ENCODE data around the gene ANKH. TPM values are rescaled to one million over a fixed set of nuclear protein-coding genes. Genes with fewer than 3 reads are reported as not detected.

ANKH gene
- total RNA-seq, 1 experiment from 2014 or later: 13.9 TPM

GRCh38 chr5:14902826-14903560 lies 31.4 kb upstream of the ANKH start:
- DNase-seq (ENCODE audit: low spot score): no peak
- Histone ChIP-seq H3K4me1 (ENCODE audit: insufficient read depth, low read length, poor library complexity, severe bottlenecking) (no peaks in the 10 kb centered on the region), H3K27me3 (replicated peaks; ENCODE audit: insufficient read depth, low read depth, low read length, poor library complexity) (no peaks in the 10 kb centered on the region), H3K27ac (ENCODE audit: low read depth, low read length, poor library complexity, severe bottlenecking) (no peak overlapping the region), H3K9me3 (ENCODE audit: low read depth, low read length, poor library complexity, severe bottlenecking) (no peaks in the 10 kb centered on the region), H3K4me3 (ENCODE audit: low read depth, low read length, poor library complexity, severe bottlenecking) (no peak overlapping the region), H3K36me3 (ENCODE audit: insufficient read depth, low read length, poor library complexity, severe bottlenecking) (no peaks in the 10 kb centered on the region)
- TF ChIP-seq EZH2 (IDR thresholded peaks at IDR 0.05; ENCODE audit: borderline replicate concordance, low read depth, low read length, poor library complexity, severe bottlenecking) (no peak), CTCF (conservative IDR thresholded peaks at IDR 0.05; ENCODE audit: low read depth, low read length) (no peak)
- intact Hi-C loops (cut with micrococcal nuclease; ENCODE audit: unreplicated experiment): no loop called here
- POLR2A ChIA-PET (ENCODE audit: low non-redundant PET): no interaction called here
- CTCF ChIA-PET: interaction anchor here (0.7 kb wide), 1 partner anchor 9 kb away, joined by 4 read pairs; no protein-coding TSS in a partner anchor
- BruUV-seq (replicated peaks): no TSS peak

- Histone ChIP-seq H3K9me3 (ENCODE audit: low read depth, low read length, poor library complexity, severe bottlenecking) (no peaks in the 10 kb centered on the region), H3K27ac (ENCODE audit: low read depth, low read length, poor library complexity, severe bottlenecking) (no peak overlapping the region), H3K36me3 (ENCODE audit: insufficient read depth, low read length, poor library complexity, severe bottlenecking) (no peaks in the 10 kb centered on the region), H3K27me3 (replicated peaks; ENCODE audit: insufficient read depth, low read depth, low read length, poor library complexity) (no peaks in the 10 kb centered on the region), H3K4me3 (ENCODE audit: low read depth, low read length, poor library complexity, severe bottlenecking) (no peak overlapping the region), H3K4me1 (ENCODE audit: insufficient read depth, low read length, poor library complexity, severe bottlenecking) (no peaks in the 10 kb centered on the region)
- ChIA-PET POLR2A (ENCODE audit: low non-redundant PET) (no interaction called here), CTCF (no interaction called here)
- intact Hi-C loops (cut with micrococcal nuclease; ENCODE audit: unreplicated experiment): no loop called here
- BruUV-seq (replicated peaks): no TSS peak
- TF ChIP-seq EZH2 (IDR thresholded peaks at IDR 0.05; ENCODE audit: borderline replicate concordance, low read depth, low read length, poor library complexity, severe bottlenecking): no peak
- no peak for TF ChIP-seq CTCF (conservative IDR thresholded peaks at IDR 0.05; ENCODE audit: low read depth, low read length)
- DNase-seq (ENCODE audit: low spot score): no peak
These were observed 30.0 kb upstream of the ANKH start for GRCh38 chr5:14901462-14902051.

- H3K4me3 ChIP-seq (ENCODE audit: low read depth, low read length, poor library complexity, severe bottlenecking): no peak overlapping the region
- DNase-seq (ENCODE audit: low spot score): no peak
- H3K27ac ChIP-seq (ENCODE audit: low read depth, low read length, poor library complexity, severe bottlenecking): no peak overlapping the region
- H3K4me1 ChIP-seq (ENCODE audit: insufficient read depth, low read length, poor library complexity, severe bottlenecking): no peaks in the 10 kb centered on the region
- H3K27me3 ChIP-seq (replicated peaks; ENCODE audit: insufficient read depth, low read depth, low read length, poor library complexity): no peaks in the 10 kb centered on the region
- TF ChIP-seq EZH2 (IDR thresholded peaks at IDR 0.05; ENCODE audit: borderline replicate concordance, low read depth, low read length, poor library complexity, severe bottlenecking) (no peak), CTCF (conservative IDR thresholded peaks at IDR 0.05; ENCODE audit: low read depth, low read length) (no peak)
- ChIA-PET POLR2A (ENCODE audit: low non-redundant PET) (no interaction called here), CTCF (no interaction called here)
- no TSS peak for BruUV-seq (replicated peaks)
- intact Hi-C loops (cut with micrococcal nuclease; ENCODE audit: unreplicated experiment): no loop called here
- H3K9me3 ChIP-seq (ENCODE audit: low read depth, low read length, poor library complexity, severe bottlenecking): no peaks in the 10 kb centered on the region
- no peaks in the 10 kb centered on the region for H3K36me3 ChIP-seq (ENCODE audit: insufficient read depth, low read length, poor library complexity, severe bottlenecking)
These were observed 29.3 kb upstream of the ANKH start for GRCh38 chr5:14900693-14901461.
